GM19324 (cell line): ENCODE results near the gene LEPR.

Source experiments
- ATAC-seq: cut with Tn5 transposase; IDR thresholded peaks from one replicate; pipeline ENCODE4 v1.9.1; 2021; ENCODE audit warnings: mild to moderate bottlenecking, moderate library complexity; ENCODE audit not compliant: unreplicated experiment, low FRiP score

The LEPR gene

DNA sequence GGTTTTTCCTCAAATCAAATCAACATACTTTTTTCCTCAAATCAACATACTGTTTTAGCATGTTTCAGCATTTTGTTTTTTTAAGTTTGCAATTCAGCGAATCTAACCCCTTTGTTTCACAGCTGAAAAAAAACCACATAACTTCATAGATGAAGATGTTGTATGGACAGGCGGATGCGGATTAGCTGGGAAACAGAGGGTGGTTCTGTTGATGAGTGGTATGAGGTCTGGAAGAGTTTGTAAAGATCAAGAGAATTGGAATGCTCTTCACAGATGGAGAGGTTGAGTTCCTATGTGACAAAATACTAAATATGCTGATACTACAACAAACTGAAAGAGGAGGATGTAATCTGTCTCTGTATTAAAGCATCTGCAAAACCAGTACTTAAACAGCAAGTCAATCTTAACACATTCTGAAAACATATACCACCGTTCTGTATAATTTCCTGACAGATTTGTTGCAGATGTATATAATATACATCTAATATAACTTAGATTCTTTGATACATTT lies 10.6 kb upstream of the LEPR start:
- ATAC-seq = no peak

DNA sequence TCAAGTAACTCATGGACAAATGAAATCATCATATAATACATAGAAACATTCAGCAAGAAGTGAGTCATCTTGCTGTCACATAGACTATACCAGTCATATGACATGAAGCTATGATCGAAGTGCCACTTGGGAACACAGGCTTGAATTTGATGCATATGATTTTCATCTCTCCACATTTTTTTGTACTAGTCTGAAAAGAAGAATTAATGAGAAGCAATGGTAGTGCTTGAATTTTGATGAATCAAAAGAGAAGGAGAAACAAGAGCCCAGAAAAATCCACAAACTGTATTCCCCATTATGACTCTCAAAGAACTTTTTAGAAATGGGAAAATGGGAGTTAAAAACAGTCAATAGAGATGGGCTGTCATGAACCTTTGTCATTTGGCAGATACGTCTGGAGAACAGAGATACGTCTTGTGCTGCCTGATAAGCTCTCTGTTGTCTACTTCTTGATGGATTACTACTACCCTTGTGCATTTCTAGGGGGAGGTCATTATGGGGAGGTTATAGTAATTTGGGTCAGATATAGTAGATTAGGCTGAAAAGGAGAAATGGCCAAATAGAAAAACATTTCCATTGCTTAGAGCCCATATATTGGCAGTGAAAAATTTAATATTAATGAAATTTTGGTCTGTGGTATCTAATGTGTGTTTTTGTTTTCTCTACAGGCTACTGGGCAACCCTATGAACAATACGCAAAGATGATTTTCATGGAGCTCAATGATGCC lies 8.0 kb upstream of the LEPR start:
- ATAC-seq = no peak

- ATAC-seq = no peak
These were observed 7.5 kb upstream of the LEPR start for GRCh38 chr1:65412984-65413375.

DNA sequence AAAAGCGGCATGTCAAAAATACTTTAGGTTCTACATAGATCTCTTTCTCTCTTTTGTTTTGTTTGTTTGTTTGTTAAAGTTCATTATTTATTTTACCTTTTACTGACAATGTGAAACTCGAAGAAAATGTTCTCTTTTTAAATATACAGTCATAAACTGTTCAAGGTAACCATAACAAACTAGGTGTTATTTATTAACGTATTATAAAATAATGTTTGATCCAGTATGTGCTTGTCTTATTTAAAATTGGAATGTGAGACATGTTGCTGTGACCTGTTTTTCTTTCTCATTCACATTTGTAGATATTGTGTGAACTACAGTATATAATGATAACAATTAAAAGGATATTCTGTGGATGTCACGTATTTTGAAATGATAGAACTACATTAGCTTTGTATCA lies 5.9 kb upstream of the LEPR start:
- no peak for ATAC-seq

GRCh38 chr1:65416767-65417166 lies 3.7 kb upstream of the LEPR start:
- no peak for ATAC-seq

DNA sequence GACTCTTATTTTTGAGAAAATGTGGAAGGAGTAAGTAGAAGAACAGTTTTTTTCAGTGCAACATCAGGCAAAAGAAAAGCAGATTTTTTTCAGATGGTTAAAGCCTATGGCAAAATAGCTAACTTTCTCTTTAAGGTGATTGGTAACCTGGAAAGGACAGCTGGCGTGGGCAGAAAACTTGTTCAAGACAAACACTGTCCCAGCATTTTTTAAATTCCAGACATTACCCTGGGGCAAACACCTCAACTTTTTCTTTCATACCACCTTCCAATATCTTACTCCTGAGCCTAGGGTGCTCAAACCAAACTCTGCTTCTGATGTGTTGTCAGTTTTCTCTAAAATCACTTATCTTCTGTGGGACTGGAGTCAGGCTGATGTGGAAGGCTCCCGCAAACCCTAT lies 2.7 kb upstream of the LEPR start:
- no peak for ATAC-seq

DNA sequence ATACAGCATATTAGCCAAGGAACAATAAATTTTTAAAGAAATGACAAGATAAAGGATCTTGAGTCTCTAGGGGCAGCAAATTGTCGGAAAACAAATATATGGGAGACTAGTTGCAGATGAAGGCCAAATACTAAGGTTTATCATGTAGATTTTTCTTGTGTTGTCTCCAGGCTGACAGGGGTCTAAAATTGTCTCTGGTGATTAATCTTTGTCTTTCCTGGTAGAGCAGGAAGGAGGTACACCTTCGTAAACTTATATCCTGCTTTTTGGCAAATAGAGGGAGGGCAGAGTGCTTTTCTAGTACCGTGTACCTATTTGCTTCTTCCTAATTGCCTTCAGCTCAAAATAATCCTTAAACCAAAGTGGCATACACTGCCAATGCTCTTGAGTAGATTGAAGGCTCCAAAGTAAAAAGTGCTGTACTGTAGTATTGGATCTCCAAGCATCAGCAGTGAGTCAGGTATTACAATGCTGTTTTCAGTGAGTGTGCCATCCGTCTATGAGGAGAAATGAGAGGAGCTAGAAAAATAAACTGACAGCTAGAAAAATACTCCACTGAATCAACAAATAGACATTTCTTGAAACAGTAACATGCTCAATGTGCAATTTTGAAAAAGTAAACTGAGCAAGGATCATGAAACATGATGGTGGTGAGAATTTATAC lies 1.8 kb upstream of the LEPR start:
- no peak for ATAC-seq

DNA sequence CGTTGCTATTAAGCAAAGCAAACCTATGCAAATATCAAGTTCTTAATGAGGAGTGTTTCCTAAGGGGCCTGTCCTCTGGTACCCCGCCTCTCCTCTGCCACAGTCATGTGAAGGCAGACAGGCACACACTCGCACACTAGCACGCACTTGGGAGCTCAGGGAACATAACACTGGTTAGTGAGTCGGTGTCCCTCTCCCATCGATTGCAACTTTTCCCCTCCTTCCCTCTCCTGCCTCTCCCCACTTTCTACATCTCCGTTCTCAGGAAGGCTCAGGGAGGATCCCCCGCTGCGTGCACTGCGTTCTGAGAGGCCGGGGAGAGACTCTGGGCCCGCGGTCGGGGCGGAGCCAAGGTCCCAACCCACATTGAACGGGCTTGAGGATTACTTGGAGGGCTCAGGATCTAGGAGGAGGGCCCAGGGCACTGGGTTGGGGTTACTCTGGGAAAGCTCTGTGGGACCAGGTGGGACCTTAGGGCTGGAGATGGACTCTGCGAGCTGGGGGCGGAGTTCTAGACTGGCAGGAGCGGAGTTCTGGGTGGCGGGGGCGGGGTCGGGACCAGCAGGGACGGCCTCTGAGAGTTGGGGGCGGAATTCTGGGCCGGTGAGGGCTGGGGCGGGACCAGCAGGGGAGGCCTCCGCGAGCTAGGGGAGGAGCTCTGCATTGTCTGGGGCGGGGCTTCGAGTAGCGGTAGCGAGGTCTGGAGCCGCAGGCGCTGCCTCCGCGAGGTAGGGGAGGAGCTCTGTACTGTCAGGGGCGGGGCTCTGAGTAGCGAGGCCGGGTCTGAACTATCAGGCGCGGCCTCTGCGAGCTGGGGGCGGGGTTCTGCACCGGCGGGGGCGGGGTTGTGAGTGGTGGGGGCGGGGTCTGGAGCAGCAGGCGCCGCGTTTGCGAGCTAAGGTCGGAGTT lies 533 bp upstream of the LEPR start:
- peak; percentile 95 for ATAC-seq

- ATAC-seq = no peak
These were observed 1.0 kb downstream of the LEPR start for GRCh38 chr1:65421351-65422025.

GRCh38 chr1:65422241-65423203 lies 2.1 kb downstream of the LEPR start:
- ATAC-seq = no peak

DNA sequence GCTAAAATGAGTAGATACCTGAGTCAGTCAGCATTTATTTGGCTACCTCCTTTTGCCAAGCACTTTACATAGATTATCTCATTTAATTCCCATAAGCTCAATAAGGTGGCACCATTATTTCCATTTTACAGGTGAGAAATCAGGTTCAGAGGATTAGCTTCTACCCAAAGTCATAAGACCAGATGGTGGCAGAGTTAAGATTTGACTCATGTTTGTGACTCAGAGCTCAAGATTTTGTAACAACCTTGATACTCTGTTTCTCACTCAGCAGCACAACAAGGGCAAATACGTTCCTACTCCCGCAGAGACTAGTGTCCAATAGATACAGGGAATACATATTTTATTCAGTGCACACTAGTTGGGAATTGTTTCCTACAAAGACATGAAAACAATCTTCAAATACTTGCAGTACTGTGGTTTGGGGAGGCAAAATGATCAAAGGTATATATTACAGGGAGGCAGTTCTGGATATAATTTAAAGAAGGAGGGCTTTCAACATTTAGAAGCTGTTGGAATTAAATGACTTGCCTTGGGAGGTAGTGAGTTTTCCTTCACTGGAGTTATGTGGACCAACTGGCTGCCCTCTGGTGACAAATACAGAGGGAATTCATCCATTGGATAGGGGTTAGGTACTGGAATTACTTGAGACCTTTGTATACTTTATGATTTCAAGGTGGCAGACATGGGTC lies 3.6 kb downstream of the LEPR start:
- ATAC-seq = no peak

GRCh38 chr1:65424573-65424889 lies 4.1 kb downstream of the LEPR start:
- ATAC-seq = no peak

- ATAC-seq = no peak
These were observed 4.5 kb downstream of the LEPR start for GRCh38 chr1:65425006-65425405.

DNA sequence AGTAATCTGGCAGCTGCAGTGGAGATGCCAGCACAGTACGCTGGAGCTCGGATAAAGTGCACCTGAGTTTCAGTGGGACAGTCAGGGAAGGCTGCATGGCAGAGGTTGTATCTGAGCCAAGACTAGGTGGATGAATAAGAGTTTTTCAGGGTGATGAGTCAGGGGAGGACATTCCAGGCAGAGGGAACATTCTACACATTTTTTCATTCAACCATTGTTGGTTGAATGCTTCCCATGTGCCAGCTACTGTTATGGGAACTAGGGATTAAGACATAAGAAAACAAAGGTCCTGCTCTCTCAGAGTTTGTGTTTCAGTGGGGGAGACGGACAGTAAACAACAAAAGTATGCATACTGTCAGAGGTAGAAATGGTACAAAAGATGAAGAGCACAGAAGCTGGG lies 5.2 kb downstream of the LEPR start:
- ATAC-seq = no peak

DNA sequence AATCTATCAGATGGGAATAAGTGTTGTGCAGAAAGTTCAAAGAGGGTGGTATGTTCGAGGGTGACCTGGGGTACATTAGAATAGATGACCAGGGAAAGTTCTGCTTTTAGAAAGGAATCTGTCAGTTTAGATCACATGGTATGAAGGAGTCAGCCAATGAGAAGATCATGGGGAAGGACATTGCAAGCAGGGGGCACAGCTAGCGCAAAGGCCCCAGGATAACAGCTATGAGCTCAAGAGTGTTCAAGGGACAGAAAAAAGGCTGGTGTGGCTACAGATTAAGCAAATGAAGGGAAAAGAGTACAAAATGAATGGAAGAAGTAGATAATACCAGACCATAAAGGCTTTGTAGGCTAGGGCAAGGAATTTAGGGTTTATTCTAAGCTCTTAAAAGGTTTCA lies 8.6 kb downstream of the LEPR start:
- ATAC-seq = no peak

GRCh38 chr1:65429806-65430205 lies 9.3 kb downstream of the LEPR start:
- no peak for ATAC-seq

DNA sequence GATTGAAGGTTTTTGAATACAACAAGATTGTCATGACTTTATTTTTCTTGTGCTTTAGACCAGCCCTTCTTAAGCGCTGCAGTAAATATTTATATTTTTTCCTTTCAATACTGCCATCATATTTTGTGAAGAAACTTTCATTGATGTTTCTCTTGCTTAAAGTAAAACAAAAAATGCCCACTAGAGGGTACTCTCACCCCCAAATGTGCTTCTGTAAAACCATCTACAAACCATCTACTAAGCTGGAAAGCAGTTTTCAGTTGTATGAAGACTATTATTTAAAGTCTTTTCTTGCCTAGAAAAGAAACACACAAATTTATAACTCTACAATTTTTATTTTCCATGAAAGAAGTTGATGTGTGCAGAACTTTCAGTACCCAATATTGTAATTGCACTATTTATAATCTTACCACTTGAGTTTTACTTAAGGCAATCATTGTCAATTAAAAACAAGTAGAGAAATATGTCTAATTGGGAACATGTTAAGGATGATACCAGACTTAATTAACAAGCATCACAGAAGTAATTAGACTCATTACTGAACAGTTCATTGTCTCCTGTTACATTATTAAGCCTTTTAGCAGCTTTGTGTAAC lies 10.7 kb downstream of the LEPR start:
- ATAC-seq = no peak

- ATAC-seq = no peak
These were observed 12.4 kb downstream of the LEPR start for GRCh38 chr1:65432918-65433317.

DNA sequence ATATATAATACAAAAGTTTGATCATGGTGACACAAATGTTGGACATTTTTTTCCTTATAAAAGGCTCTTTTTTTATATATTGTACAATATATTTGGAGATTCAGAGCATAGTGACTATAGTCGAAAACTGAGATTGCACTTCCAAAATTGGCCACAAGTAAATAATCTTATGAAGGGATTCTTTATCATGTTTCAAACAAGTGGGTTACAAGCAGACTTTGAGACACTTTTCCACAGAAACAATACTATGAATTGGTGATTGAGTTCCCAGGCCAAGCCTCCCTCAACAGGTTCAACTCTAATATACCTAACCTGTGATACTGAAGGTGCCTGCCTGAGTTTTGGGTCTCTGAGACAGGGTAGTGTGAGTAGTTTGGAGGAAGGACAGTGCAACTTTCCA lies 13.8 kb downstream of the LEPR start:
- no peak for ATAC-seq
